Progenitor cell of endocrine pancreas (in vitro differentiated cells): ENCODE results near the gene CD200R1. TPM values are rescaled to one million over a fixed set of nuclear protein-coding genes. Genes with fewer than 3 reads are reported as not detected.

Source experiments
- DNase-seq: peaks from one replicate; pipeline ENCODE4 v3.0.0; 2021; ENCODE audit warnings: low spot score; ENCODE audit not compliant: unreplicated experiment
- H3K27ac Mint-ChIP-seq: 2 replicates; pipeline ENCODE4 v1.8.0; 2021; ENCODE audit warnings: mild to moderate bottlenecking, moderate library complexity, mixed read lengths
- H3K27me3 Mint-ChIP-seq: 2 replicates; pipeline ENCODE4 v1.8.0; 2021; ENCODE audit warnings: mixed read lengths
- H3K36me3 Mint-ChIP-seq: 2 replicates; pipeline ENCODE4 v1.8.0; 2022; ENCODE audit warnings: mixed read lengths; ENCODE audit not compliant: insufficient read depth
- H3K4me1 Mint-ChIP-seq: 2 replicates; pipeline ENCODE4 v1.8.0; 2021; ENCODE audit warnings: low read depth, mixed read lengths
- H3K4me3 Mint-ChIP-seq: 2 replicates; pipeline ENCODE4 v1.8.0; 2021; ENCODE audit warnings: low read depth, mild to moderate bottlenecking, moderate library complexity, mixed read lengths
- H3K9me3 Mint-ChIP-seq: 2 replicates; pipeline ENCODE4 v1.8.0; 2021; ENCODE audit warnings: low read depth, mixed read lengths
- total RNA-seq: library from RNA; stranded (reverse); gene quantifications from 2 replicates; pipeline ENCODE4 v1.2.1, GENCODE V29; 2021
- TF ChIP-seq, protein P1 (sequence below): fragments of 200-600 bp; sonication (generic); IDR thresholded peaks from one replicate; pipeline ENCODE4 v1.5.0; 2021; ENCODE audit warnings: antibody characterized with exemption, mild to moderate bottlenecking; ENCODE audit not compliant: unreplicated experiment

The CD200R1 gene
- total RNA-seq, 1 donor from 2014 or later = not detected

DNA sequence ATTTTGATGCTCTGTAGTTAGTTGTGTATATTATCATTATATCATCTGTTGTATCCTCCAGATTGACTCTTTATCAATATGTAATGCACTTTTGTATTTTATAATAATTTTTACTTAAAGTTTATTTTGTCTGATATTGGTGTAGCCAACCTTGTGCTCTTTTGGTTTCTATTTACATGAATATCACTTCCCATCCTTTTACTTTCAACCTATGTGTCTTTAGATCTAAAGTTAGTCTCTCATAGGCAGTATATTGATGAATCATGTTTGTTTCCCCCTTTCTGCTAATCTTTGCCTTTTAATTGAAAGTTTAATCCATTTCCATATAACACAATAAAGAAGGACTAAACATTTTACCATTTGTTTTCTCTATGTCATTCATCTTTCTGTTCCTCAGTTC, 100.2 kb downstream of the CD200R1 start:
- Mint-ChIP-seq H3K9me3 (peaks cover 8% of the 10 kb centered on the region), H3K4me1 (no peaks in the 10 kb centered on the region), H3K4me3 (no peak overlapping the region), H3K27ac (no peak overlapping the region), H3K36me3 (no peaks in the 10 kb centered on the region), H3K27me3 (no peaks in the 10 kb centered on the region)
- TF ChIP-seq, protein P1, sequence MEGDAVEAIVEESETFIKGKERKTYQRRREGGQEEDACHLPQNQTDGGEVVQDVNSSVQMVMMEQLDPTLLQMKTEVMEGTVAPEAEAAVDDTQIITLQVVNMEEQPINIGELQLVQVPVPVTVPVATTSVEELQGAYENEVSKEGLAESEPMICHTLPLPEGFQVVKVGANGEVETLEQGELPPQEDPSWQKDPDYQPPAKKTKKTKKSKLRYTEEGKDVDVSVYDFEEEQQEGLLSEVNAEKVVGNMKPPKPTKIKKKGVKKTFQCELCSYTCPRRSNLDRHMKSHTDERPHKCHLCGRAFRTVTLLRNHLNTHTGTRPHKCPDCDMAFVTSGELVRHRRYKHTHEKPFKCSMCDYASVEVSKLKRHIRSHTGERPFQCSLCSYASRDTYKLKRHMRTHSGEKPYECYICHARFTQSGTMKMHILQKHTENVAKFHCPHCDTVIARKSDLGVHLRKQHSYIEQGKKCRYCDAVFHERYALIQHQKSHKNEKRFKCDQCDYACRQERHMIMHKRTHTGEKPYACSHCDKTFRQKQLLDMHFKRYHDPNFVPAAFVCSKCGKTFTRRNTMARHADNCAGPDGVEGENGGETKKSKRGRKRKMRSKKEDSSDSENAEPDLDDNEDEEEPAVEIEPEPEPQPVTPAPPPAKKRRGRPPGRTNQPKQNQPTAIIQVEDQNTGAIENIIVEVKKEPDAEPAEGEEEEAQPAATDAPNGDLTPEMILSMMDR = no peak
- no peak for DNase-seq

DNA sequence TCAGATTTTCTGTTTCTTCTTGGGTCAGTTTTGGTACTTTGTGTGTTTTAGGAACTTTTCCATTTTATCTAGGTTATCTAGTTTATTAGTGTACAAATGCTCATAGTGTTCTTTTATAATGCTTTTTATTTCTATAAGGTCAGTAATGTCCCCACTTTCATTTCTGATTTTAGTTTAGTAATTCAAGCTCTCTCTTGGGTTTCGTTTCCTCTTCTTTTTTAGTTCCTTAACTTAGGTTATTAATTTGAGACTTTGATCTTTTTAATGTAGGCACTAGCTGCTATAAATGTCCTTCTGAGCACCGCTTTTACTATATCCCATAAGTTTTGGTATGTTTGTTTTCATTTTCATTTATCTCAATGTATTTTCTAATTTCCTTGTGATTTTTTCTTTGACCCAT, 101.3 kb downstream of the CD200R1 start:
- H3K36me3 Mint-ChIP-seq = no peaks in the 10 kb centered on the region
- no peak for DNase-seq
- no peaks in the 10 kb centered on the region for H3K27me3 Mint-ChIP-seq
- H3K27ac Mint-ChIP-seq = no peak overlapping the region
- TF ChIP-seq, protein P1 = no peak
- peaks cover 9% of the 10 kb centered on the region for H3K9me3 Mint-ChIP-seq
- H3K4me1 Mint-ChIP-seq = no peaks in the 10 kb centered on the region
- no peak overlapping the region for H3K4me3 Mint-ChIP-seq

DNA sequence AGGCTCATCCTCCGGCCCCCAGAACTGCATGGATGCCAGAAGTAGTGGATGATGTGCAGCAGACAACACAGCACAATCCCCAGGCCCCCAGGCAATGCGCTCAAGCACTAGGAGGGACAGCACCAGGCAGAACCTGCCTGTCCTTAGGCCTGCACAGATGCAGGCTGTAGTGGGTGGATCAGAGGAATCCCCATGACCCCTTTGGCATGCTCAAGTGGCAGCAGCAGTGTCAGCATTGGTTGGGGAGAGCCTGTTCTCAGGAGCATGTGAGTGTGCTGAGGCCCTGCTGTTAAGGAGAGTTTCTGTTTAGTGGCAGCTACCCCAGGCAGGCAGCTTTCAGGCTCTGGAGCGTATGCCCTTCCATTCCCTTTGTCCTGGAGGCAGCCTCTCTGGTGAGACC, 103.2 kb downstream of the CD200R1 start:
- peaks cover 12% of the 10 kb centered on the region for H3K9me3 Mint-ChIP-seq
- TF ChIP-seq, protein P1 = no peak
- no peak for DNase-seq
- H3K4me1 Mint-ChIP-seq = no peaks in the 10 kb centered on the region
- no peak overlapping the region for H3K4me3 Mint-ChIP-seq
- H3K27me3 Mint-ChIP-seq = no peaks in the 10 kb centered on the region
- no peak overlapping the region for H3K27ac Mint-ChIP-seq
- H3K36me3 Mint-ChIP-seq = no peaks in the 10 kb centered on the region

Other genes starting within 250 kb of the CD200R1 start
- gene CD200R1L, start 128.2 kb downstream of the CD200R1 start, total RNA-seq = not detected in 2 replicates
- gene GTPBP8, start 15.9 kb upstream of the CD200R1 start, total RNA-seq = 17.2 and 25.2 TPM in 2 replicates
- gene BOC, start 236.5 kb upstream of the CD200R1 start, total RNA-seq = 10.8 and 14.2 TPM in 2 replicates